Measurements from ENCODE around the gene DOHH. TPM values are rescaled to one million over a fixed set of nuclear protein-coding genes. Genes with fewer than 3 reads are reported as not detected.

Gene DOHH
- total RNA-seq, 3 donors from 2014 or later, result 11.6 to 13.4 (median 12.2) TPM

DNA sequence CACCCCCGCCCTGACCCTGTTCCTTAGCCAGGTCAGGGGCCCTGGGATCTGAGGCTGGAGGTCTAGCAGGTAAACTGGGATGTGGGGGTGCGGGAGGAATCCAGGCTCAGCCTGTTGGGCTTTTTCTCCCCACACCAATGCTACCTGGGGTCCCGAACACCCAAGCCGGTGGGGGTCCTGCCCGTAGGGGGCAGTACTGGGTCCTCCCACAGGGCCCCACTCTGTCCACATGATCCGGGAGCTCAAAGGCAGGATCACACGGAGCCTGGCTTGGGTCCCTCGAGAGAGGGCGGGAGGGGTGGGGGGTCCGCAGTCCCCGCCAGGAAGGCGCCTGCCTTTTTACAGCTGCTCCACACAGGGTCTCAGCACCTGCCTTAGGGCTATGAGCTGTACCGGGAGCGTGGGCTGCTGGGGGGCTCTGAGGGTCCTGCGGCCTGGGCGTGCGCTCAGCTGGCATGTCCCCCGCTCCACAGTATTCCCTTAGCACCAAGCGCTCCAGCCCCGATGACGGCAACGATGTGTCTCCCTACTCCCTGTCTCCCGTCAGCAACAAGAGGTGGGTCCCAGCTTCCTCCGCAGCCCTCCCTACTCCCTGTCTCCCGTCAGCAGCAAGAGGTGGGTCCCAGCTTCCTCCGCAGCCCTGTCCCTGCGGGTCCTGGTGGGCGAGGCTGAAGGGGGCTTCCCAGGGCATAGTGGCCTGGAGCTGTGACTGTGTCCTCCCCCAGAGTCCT lies 26.2 kb upstream of the DOHH start:
- Histone ChIP-seq H3K27me3 (no peaks in the 10 kb centered on the region), H3K27ac (no peak overlapping the region), H3K4me1 (no peaks in the 10 kb centered on the region), H3K4me3 (no peak overlapping the region), H3K36me3 (peaks cover 4% of the 10 kb centered on the region), H3K9me3 (no peaks in the 10 kb centered on the region)
- DNase-seq (ENCODE audit: low spot score in 2 of 2), result no peak
- no peak for TF ChIP-seq POLR2AphosphoS5 (IDR thresholded peaks at IDR 0.05)
- no peak for TF ChIP-seq POLR2A (IDR thresholded peaks at IDR 0.05)
- TF ChIP-seq, protein P1, sequence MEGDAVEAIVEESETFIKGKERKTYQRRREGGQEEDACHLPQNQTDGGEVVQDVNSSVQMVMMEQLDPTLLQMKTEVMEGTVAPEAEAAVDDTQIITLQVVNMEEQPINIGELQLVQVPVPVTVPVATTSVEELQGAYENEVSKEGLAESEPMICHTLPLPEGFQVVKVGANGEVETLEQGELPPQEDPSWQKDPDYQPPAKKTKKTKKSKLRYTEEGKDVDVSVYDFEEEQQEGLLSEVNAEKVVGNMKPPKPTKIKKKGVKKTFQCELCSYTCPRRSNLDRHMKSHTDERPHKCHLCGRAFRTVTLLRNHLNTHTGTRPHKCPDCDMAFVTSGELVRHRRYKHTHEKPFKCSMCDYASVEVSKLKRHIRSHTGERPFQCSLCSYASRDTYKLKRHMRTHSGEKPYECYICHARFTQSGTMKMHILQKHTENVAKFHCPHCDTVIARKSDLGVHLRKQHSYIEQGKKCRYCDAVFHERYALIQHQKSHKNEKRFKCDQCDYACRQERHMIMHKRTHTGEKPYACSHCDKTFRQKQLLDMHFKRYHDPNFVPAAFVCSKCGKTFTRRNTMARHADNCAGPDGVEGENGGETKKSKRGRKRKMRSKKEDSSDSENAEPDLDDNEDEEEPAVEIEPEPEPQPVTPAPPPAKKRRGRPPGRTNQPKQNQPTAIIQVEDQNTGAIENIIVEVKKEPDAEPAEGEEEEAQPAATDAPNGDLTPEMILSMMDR (IDR thresholded peaks at IDR 0.05), result no peak
- intact Hi-C loops (cut with DNase I; ENCODE audit: low total_unique reads), result no loop called here

DNA sequence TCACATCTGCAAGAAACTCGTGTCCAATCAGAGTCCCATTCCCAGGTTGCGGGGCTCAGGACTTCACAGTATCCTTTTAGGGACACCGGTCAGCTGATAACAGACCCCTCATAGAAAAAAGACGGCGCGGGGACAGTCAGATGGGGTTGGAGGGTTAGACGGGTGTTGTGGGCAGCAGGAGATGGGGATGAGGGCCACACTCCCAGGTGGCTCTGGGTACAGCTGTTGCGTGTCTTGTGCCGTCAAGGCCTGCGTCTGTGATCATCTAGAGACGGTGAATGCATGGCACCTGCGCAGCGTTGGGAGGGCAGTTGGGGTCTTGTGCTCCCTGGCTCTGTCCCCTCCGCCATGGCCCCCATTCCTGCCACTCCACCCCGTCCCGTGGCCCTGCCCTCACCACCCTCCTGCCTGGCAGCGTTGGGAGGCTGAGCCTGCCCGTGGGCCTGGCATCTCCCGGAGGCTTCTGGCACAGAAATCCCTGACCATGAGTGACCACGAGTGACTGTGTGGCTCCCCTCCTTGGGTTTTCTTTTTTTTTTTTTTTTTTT lies 24.5 kb upstream of the DOHH start:
- no peak for DNase-seq (ENCODE audit: low spot score in 2 of 2)
- no peaks in the 10 kb centered on the region for H3K27me3 ChIP-seq
- H3K4me3 ChIP-seq, result no peak overlapping the region
- no peak overlapping the region for H3K27ac ChIP-seq
- intact Hi-C loops (cut with DNase I; ENCODE audit: low total_unique reads), result no loop called here
- no peaks in the 10 kb centered on the region for H3K4me1 ChIP-seq
- TF ChIP-seq, protein P1 (IDR thresholded peaks at IDR 0.05), result no peak
- TF ChIP-seq POLR2AphosphoS5 (IDR thresholded peaks at IDR 0.05) (no peak), POLR2A (IDR thresholded peaks at IDR 0.05) (no peak)
- H3K36me3 ChIP-seq, result peaks cover 4% of the 10 kb centered on the region
- no peaks in the 10 kb centered on the region for H3K9me3 ChIP-seq

DNA sequence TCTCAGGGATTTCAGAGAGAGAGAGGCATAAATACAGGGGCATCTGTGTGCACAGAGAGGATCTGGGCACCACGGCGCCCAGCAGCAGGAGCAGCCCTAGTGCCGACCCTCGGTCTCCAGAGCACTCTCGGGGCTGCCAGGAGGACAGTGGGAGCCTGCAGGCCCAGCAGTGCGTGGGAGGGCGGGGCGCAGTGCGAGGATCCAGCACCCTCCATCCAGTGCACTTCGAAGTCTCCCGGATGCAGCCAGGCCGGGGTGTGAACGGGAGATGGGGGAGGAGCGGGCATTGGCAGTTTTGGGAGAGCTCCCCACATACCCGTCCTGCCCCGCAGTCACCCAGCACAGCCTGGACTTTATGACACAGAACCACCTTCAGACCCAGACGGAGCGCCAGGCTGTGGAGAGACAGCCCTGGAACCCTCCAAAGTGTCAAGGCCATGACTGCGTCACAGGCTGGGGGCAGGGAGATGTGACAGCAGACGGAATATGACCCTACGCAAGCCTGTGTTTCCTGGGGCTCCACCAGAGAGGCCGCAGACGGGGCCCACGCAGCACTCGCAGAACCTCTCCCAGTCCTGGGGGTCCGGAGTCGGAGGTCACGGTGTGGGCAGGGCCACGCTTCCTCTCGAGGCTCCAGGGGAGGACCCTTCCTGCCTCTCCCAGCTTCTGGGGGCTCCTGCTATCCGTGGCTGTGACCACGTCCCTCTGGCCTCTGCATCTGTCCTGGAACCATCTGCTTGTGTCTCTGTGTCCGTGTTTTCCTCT lies 23.8 kb upstream of the DOHH start:
- intact Hi-C loops (cut with DNase I; ENCODE audit: low total_unique reads), result no loop called here
- no peak for DNase-seq (ENCODE audit: low spot score in 2 of 2)
- H3K9me3 ChIP-seq, result no peaks in the 10 kb centered on the region
- peaks cover 4% of the 10 kb centered on the region for H3K36me3 ChIP-seq
- H3K27me3 ChIP-seq, result no peaks in the 10 kb centered on the region
- no peak overlapping the region for H3K4me3 ChIP-seq
- H3K4me1 ChIP-seq, result no peaks in the 10 kb centered on the region
- H3K27ac ChIP-seq, result no peak overlapping the region
- TF ChIP-seq POLR2AphosphoS5 (IDR thresholded peaks at IDR 0.05) (no peak), POLR2A (IDR thresholded peaks at IDR 0.05) (no peak)
- TF ChIP-seq, protein P1 (IDR thresholded peaks at IDR 0.05), result no peak

DNA sequence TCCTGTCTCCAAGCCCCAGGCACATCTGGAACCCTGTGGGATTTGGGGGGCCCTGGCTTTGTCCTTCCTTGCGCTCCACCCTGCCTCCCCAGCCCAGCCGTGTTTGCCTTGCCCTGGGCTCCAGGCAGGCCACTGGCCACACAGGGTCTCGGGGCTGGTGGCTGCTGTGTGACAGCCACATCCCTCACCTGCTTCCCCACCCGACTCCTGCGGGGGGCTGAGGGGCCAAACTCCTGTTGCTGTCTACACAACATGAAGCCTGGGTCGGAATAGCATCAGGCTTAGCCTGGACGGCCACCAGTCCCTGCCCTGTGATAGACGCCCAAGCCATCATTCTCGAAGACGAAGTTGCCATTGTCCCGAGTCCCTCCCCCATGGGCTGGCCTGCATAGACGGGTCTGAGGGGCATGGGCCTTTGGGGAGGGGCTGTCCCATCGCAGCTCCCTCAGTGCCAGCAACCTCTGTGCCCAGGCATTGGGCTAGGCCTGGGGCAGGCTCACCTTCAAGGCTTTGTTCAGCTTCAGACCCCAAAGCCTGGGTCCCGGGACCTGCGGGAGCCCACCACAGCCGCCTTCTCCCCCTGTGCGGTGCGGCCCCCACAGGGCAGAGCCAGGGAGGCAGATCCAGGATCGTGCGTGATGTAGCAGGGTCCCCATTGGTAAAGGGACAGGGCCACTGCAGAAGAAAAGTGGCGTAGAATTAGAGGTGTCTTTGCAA lies 23.0 kb upstream of the DOHH start:
- peaks cover 4% of the 10 kb centered on the region for H3K36me3 ChIP-seq
- no peaks in the 10 kb centered on the region for H3K4me1 ChIP-seq
- no peak overlapping the region for H3K27ac ChIP-seq
- H3K9me3 ChIP-seq, result no peaks in the 10 kb centered on the region
- no peaks in the 10 kb centered on the region for H3K27me3 ChIP-seq
- intact Hi-C loops (cut with DNase I; ENCODE audit: low total_unique reads), result no loop called here
- no peak for DNase-seq (ENCODE audit: low spot score in 2 of 2)
- TF ChIP-seq POLR2A (IDR thresholded peaks at IDR 0.05) (no peak), POLR2AphosphoS5 (IDR thresholded peaks at IDR 0.05) (no peak)
- TF ChIP-seq, protein P1 (IDR thresholded peaks at IDR 0.05), result no peak
- H3K4me3 ChIP-seq, result no peak overlapping the region
